ENCODE results near the gene KISS1. TPM values are rescaled to one million over a fixed set of nuclear protein-coding genes. Genes with fewer than 3 reads are reported as not detected.

Gene KISS1
- total RNA-seq, 1 experiment from 2014 or later, result 1.3 TPM

DNA sequence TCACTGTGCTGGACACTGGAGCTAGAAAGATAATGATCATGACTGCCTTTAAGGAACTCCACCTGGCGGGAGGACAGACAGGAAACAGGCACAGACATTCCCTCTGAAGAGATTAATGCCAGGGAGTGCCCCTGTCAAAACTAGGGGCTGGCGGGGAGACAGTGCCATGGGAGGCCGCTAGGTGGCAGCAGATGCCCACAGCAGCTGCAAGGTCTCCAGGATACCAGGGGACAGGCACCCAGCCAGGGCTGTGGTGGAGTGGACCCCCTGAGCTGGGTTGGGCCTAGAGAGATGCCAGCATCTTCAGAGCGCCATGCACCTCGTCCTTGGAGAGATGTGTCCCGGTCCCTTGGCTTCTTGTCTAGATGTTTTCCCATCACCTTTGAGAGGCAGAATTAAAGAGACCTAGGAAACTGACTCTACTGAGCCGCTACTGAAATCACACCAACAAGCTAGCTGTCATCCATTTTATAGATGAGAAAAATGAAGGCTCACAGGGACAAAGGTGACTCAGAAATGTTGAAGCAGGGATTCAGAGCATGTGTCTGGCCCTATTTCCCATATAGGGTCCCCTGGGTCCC is 33.7 kb downstream of the KISS1 start (continued):
- TF ChIP-seq, protein P1, sequence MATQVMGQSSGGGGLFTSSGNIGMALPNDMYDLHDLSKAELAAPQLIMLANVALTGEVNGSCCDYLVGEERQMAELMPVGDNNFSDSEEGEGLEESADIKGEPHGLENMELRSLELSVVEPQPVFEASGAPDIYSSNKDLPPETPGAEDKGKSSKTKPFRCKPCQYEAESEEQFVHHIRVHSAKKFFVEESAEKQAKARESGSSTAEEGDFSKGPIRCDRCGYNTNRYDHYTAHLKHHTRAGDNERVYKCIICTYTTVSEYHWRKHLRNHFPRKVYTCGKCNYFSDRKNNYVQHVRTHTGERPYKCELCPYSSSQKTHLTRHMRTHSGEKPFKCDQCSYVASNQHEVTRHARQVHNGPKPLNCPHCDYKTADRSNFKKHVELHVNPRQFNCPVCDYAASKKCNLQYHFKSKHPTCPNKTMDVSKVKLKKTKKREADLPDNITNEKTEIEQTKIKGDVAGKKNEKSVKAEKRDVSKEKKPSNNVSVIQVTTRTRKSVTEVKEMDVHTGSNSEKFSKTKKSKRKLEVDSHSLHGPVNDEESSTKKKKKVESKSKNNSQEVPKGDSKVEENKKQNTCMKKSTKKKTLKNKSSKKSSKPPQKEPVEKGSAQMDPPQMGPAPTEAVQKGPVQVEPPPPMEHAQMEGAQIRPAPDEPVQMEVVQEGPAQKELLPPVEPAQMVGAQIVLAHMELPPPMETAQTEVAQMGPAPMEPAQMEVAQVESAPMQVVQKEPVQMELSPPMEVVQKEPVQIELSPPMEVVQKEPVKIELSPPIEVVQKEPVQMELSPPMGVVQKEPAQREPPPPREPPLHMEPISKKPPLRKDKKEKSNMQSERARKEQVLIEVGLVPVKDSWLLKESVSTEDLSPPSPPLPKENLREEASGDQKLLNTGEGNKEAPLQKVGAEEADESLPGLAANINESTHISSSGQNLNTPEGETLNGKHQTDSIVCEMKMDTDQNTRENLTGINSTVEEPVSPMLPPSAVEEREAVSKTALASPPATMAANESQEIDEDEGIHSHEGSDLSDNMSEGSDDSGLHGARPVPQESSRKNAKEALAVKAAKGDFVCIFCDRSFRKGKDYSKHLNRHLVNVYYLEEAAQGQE (IDR thresholded peaks at IDR 0.05; ENCODE audit: low read depth), result no peak
- no peak for TF ChIP-seq POLR2A (IDR thresholded peaks at IDR 0.05; ENCODE audit: borderline replicate concordance, extremely low read depth, insufficient read depth, insufficient read length)
- no peak for TF ChIP-seq MAX (IDR thresholded peaks at IDR 0.05)
- no peak for TF ChIP-seq EZH2 (IDR thresholded peaks at IDR 0.05)
- no peak for TF ChIP-seq SRF (IDR thresholded peaks at IDR 0.05; ENCODE audit: low read depth)
- peak; percentile 100 for TF ChIP-seq RAD21 (IDR thresholded peaks at IDR 0.05; ENCODE audit: low read depth)
- peak; percentile 98 to 99 (median 99) for TF ChIP-seq CTCF (IDR thresholded peaks at IDR 0.05 in 2 of 3, conservative IDR thresholded peaks at IDR 0.05 in 1 of 3; ENCODE audit: borderline replicate concordance in 1 of 3, insufficient read depth in 1 of 3, low read depth in 2 of 3, low read length in 2 of 3)
- TF ChIP-seq SIN3A (IDR thresholded peaks at IDR 0.05; ENCODE audit: low read depth), result no peak
